HG03103 (cell line): ENCODE data around the gene SMAD6.

Source experiments
- ATAC-seq: cut with Tn5 transposase; IDR thresholded peaks from one replicate; pipeline ENCODE4 v1.9.1; 2021; ENCODE audit warnings: low read depth; ENCODE audit not compliant: unreplicated experiment

Gene SMAD6

DNA sequence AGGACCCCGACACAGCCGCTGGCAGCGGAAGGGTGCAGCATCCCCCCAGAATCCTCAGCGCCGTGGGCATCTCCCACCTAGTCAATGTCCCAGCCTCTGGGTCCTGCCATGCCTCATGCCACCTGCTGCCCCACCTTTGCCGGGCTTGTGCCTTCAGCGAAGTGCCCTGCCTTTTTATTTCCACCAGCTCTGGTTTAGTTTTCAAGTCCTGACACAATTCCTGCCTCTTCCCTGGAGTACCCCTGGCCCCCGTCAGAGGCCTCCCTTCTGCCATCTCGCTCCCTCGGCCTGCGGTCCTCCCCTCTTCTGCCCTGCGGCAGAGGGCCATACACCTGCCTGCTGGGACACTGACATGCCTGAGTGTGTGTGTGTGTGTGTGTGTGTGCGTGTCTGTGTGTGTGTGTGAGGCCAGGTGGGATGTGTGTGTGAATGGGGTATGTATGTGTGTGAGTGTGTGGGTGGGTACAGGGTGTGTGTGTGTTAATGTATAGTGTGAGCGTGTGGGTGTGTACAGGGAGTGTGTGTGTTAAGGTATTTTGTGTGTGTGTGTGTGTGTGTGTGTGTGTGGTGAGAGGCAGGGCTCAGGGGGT, 129.9 kb downstream of the SMAD6 start:
- ATAC-seq = no peak
